ENCODE measurements around the gene RENBP. TPM values are rescaled to one million over a fixed set of nuclear protein-coding genes. Genes with fewer than 3 reads are reported as not detected.

RENBP gene
- total and polyA plus RNA-seq, 9 of the 15 experiments (the other 6 are each of a cell fraction or from before 2014, with no cell fraction given): 0.07 to 14.8 (median 10.6) TPM; not detected in 1

DNA sequence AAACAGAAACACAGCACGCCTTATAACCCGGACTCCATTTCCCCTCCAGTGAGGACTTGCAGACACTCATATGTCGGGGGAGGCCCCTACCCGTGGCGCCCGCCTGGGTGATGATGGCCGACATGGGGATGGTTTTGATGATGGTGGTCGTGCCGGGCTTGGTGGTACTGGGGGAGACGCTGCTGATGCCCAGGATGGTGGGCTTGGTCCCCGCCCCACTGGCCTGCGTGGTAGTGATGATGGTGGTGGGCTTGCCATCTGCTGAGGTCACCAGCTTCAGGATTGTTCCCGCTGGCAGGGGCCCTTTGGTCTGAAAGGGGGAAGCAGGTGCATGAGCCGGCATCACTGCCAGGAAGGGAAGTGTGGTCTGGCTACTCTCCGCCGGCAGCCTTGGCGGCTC, 12.8 kb upstream of the RENBP start:
- Histone ChIP-seq H3K4me3 (no peak overlapping the region), H3K4me2 (ENCODE audit: insufficient read depth, low read length) (no peak overlapping the region), H3K27ac (ENCODE audit: extremely low read depth, low read depth, low read length) (no peak overlapping the region), H4K20me1 (replicated peaks; ENCODE audit: control insufficient read depth, insufficient read depth, low read length) (no peaks in the 10 kb centered on the region), H3K27me3 (ENCODE audit: control insufficient read depth in 2 of 2, insufficient read depth in 2 of 2, low read length in 2 of 2) (no peaks in the 10 kb centered on the region), H3K9me1 (ENCODE audit: control insufficient read depth, insufficient read depth, low read length) (no peaks in the 10 kb centered on the region), H3K9me3 (replicated peaks; ENCODE audit: control insufficient read depth, insufficient read depth, low read depth, low read length) (no peaks in the 10 kb centered on the region), H3K36me3 (ENCODE audit: control insufficient read depth, insufficient read depth, low read length) (peaks cover 100% of the 10 kb centered on the region; the same call in 2 of the 3 replicates), H3K79me2 (ENCODE audit: control insufficient read depth, insufficient read depth, low read length) (peaks cover 10% of the 10 kb centered on the region; the same call in 2 of the 3 replicates), H3K9ac (ENCODE audit: insufficient read depth in 1 of 2, low read depth in 2 of 2, low read length in 2 of 2) (no peak overlapping the region), H2AFZ (ENCODE audit: low read depth, low read length) (no peak overlapping the region), H3K4me1 (replicated peaks in 1 of 2; ENCODE audit: control insufficient read depth in 2 of 2, insufficient read depth in 2 of 2, low read length in 2 of 2) (peaks cover 0 to 20% of the 10 kb centered on the region in 2 experiments; a peak in 2 of 5 replicates)
- ChIA-PET POLR2A (interaction anchor here (0.6 to 4.2 kb wide), 2 partner anchors 11 to 138 kb away, joined by 3 to 24 read pairs; no protein-coding TSS in a partner anchor), CTCF (ENCODE audit: low intra/inter-chr PET ratio) (no interaction called here)
- no TSS peak for BruUV-seq (replicated peaks)
- intact Hi-C loops (cut with micrococcal nuclease) (no loop called here), in situ Hi-C loops (cut with MboI) (no loop called here)
- no peak for FAIRE-seq
- 98% methylated on average over 10 of the region's 17 CpGs for whole genome bisulfite sequencing (ENCODE audit: insufficient coverage, low coverage, missing lambda C conversion rate)
- TF ChIP-seq KAT8 (IDR thresholded peaks at IDR 0.05; ENCODE audit: low read depth) (no peak), ZNF444 (CRISPR knock-in tag; IDR thresholded peaks at IDR 0.05) (no peak)
- DNase-seq (ENCODE audit: extremely low read depth in 1 of 4, low spot score in 3 of 4): no peak
- no peak for ATAC-seq

DNA sequence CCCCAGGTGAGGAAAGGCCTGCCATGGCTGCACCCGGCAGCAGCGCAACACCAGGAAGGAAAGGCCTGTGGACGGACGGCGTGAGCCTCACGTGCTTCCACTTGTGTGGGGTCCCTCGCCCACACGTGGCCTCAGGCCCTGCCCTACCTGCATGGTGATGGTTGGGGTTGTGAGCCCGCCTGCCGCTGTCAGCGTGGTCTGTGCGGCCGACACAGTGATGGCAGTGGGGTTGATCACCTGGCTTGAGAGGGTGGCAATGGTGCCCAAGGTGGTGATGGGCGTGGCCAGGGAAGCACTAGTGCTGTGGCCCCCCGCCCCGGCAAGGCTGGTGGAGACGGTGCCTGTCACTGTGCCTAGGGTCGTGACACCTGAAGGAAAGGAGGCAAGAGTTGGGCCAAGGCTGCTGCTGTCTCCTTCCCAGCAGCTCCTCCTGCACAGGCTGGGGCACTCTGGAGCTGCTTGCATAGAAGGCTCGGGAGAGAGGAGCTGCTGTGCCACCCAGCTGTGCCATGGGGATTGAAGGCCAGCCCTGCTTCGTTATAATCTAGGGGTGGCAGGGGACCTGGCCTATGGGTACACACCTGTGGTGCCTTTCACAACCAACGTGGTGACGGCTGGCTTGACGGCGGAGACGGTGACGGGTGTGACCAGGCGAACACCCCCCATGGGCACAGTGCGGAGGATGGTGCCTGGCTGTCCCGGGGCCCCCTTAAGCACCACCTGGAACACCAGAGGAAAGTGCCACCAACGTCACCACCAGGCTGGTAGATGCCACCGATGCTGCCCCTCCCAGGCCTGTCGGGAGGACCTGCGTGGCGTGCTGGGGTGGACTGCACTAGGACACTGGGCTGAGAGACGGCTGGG, 11.8 kb upstream of the RENBP start:
- Histone ChIP-seq H3K79me2 (ENCODE audit: control insufficient read depth, insufficient read depth, low read length) (peaks cover 9% of the 10 kb centered on the region; the same call in 2 of the 3 replicates), H2AFZ (ENCODE audit: low read depth, low read length) (no peak overlapping the region), H3K36me3 (ENCODE audit: control insufficient read depth, insufficient read depth, low read length) (peaks cover 100% of the 10 kb centered on the region; the same call in 2 of the 3 replicates), H3K9me3 (replicated peaks; ENCODE audit: control insufficient read depth, insufficient read depth, low read depth, low read length) (no peaks in the 10 kb centered on the region), H3K9me1 (ENCODE audit: control insufficient read depth, insufficient read depth, low read length) (no peaks in the 10 kb centered on the region), H3K4me3 (no peak overlapping the region), H3K4me2 (ENCODE audit: insufficient read depth, low read length) (no peak overlapping the region), H3K9ac (ENCODE audit: insufficient read depth in 1 of 2, low read depth in 2 of 2, low read length in 2 of 2) (peak overlapping the region in 1 of 2 experiments; percentile 35; a peak in 1 of 4 replicates), H3K27ac (ENCODE audit: extremely low read depth, low read depth, low read length) (no peak overlapping the region), H3K27me3 (ENCODE audit: control insufficient read depth in 2 of 2, insufficient read depth in 2 of 2, low read length in 2 of 2) (no peaks in the 10 kb centered on the region), H3K4me1 (replicated peaks in 1 of 2; ENCODE audit: control insufficient read depth in 2 of 2, insufficient read depth in 2 of 2, low read length in 2 of 2) (peaks cover 0 to 29% of the 10 kb centered on the region in 2 experiments; a peak in 2 of 5 replicates), H4K20me1 (replicated peaks; ENCODE audit: control insufficient read depth, insufficient read depth, low read length) (no peaks in the 10 kb centered on the region)
- ChIA-PET CTCF (ENCODE audit: low intra/inter-chr PET ratio) (no interaction called here), POLR2A (interaction anchor here (0.6 to 4.2 kb wide), 4 partner anchors 8 to 35 kb away, joined by 3 to 24 read pairs (median 4); no protein-coding TSS in a partner anchor)
- intact Hi-C loops (cut with micrococcal nuclease) (no loop called here), in situ Hi-C loops (cut with MboI) (no loop called here)
- WGBS (ENCODE audit: insufficient coverage, low coverage, missing lambda C conversion rate): 87% methylated on average over 11 of the region's 35 CpGs
- FAIRE-seq (no peak), ATAC-seq (no peak), DNase-seq (ENCODE audit: extremely low read depth in 1 of 4, low spot score in 3 of 4) (no peak)
- BruUV-seq (replicated peaks): no TSS peak
- no peak for TF ChIP-seq RBM14 (IDR thresholded peaks at IDR 0.05; ENCODE audit: borderline replicate concordance, insufficient read depth, low read depth, low read length)
- no peak for TF ChIP-seq PTTG1 (tag; IDR thresholded peaks at IDR 0.05; ENCODE audit: low read depth)
- no peak for TF ChIP-seq POU5F1 (IDR thresholded peaks at IDR 0.05; ENCODE audit: borderline replicate concordance, low read depth, low read length, partially characterized antibody)
- TF ChIP-seq RBFOX2 (IDR thresholded peaks at IDR 0.05; ENCODE audit: low read depth, low read length): peak; percentile 45; the same call in 1 of the 2 replicates
- no peak for TF ChIP-seq NR1H2 (CRISPR knock-in tag; IDR thresholded peaks at IDR 0.05)
- TF ChIP-seq ZNF121 (CRISPR knock-in tag; conservative IDR thresholded peaks at IDR 0.05): no peak
- TF ChIP-seq BCLAF1 (IDR thresholded peaks at IDR 0.05; ENCODE audit: borderline replicate concordance in 1 of 2, control insufficient read depth in 1 of 2, low read depth in 2 of 2, low read length in 1 of 2): no peak
- TF ChIP-seq MCM7 (IDR thresholded peaks at IDR 0.05): no peak
- TF ChIP-seq ZNF589 (CRISPR knock-in tag; IDR thresholded peaks at IDR 0.05; ENCODE audit: low read depth): no peak
